Activated CD4-positive, alpha-beta T cell treated with anti-CD3 and anti-CD28 coated beads for 36 hours (primary cell): ENCODE data around the gene SPAST. TPM values are rescaled to one million over a fixed set of nuclear protein-coding genes. Genes with fewer than 3 reads are reported as not detected.
A peak's percentile ranks its signal among the peaks of the same experiment; 100 is the strongest.
"Not testable (repeated sequence)": the region's sequence is repeated elsewhere in the genome, so short reads cannot be mapped to it uniquely, and the experiment has no call there.

ENCODE experiments used
- ATAC-seq: fragments of 200-7000 bp; cut with Tn5 transposase; one replicate; pipeline ENCODE4 v1.10.0; 2021; ENCODE audit warnings: mild to moderate bottlenecking, moderate library complexity
- CTCF ChIA-PET: fragments of 350-600 bp; sonication (Branson Sonifier 250); formaldehyde crosslinking; loops from one replicate; lab custom pipeline; 2021; ENCODE audit warnings: antibody characterized with exemption; lab: Charles Lee
- POLR2A ChIA-PET: fragments of 350-600 bp; sonication (Branson Sonifier 250); formaldehyde crosslinking; loops from one replicate; lab custom pipeline; 2021; ENCODE audit warnings: antibody characterized with exemption, inconsistent platforms; lab: Charles Lee
- DNase-seq: peaks from one replicate; pipeline ENCODE4 v3.0.0-alpha.2; 2020
- H3K27ac Mint-ChIP-seq: one replicate; pipeline ENCODE4 v1.8.0; 2021; ENCODE audit warnings: mixed read lengths
- H3K27me3 Mint-ChIP-seq: one replicate; pipeline ENCODE4 v1.8.0; 2021; ENCODE audit warnings: mixed read lengths
- H3K36me3 Mint-ChIP-seq: one replicate; pipeline ENCODE4 v1.8.0; 2021; ENCODE audit warnings: low read depth, mixed read lengths
- H3K4me1 Mint-ChIP-seq: one replicate; pipeline ENCODE4 v1.8.0; 2021; ENCODE audit warnings: mixed read lengths
- H3K4me3 Mint-ChIP-seq: one replicate; pipeline ENCODE4 v1.8.0; 2021; ENCODE audit warnings: mild to moderate bottlenecking, moderate library complexity, mixed read lengths
- H3K9me3 Mint-ChIP-seq: one replicate; pipeline ENCODE4 v1.8.0; 2021; ENCODE audit warnings: low read depth, mixed read lengths
- intact Hi-C, 2 experiments: fragments of 100-400 bp; cut with DNase I in 1 of 2; cut with micrococcal nuclease in 1 of 2; formaldehyde crosslinking; loops; one replicate each; pipeline versions ENCODE4 v1.14.2 to v1.15.1; 2022 to 2024; cut with DNase I, micrococcal nuclease
- total RNA-seq, 2 experiments: library from RNA; stranded (reverse); gene quantifications; one replicate each; pipeline ENCODE4 v1.2.3, GENCODE V29; 2021

Gene SPAST
- total RNA-seq, 2 experiments from 2014 or later: 16.8 to 19.5 TPM

GRCh38 chr2:32128636-32129035 is 65.3 kb downstream of the SPAST start:
- Mint-ChIP-seq H3K9me3 (no peaks in the 10 kb centered on the region), H3K27me3 (no peaks in the 10 kb centered on the region), H3K4me3 (no peak overlapping the region), H3K36me3 (peaks cover 17% of the 10 kb centered on the region), H3K4me1 (no peaks in the 10 kb centered on the region), H3K27ac (no peak overlapping the region)
- DNase-seq (no peak), ATAC-seq (no peak)
- ChIA-PET POLR2A (no interaction called here), CTCF (interaction anchor here (1.0 kb wide), 1 partner anchor 30 kb away, joined by 3 read pairs; no protein-coding TSS in a partner anchor)
- intact Hi-C loops: no loop called here

GRCh38 chr2:32129086-32129485 is 65.7 kb downstream of the SPAST start:
- ChIA-PET POLR2A (no interaction called here), CTCF (interaction anchor here (1.0 kb wide), 1 partner anchor 30 kb away, joined by 3 read pairs; no protein-coding TSS in a partner anchor)
- intact Hi-C loops: no loop called here

GRCh38 chr2:32135409-32135808 is 72.1 kb downstream of the SPAST start:
- CTCF ChIA-PET: interaction anchor here (1.9 kb wide), 1 partner anchor 9 kb away, joined by 6 read pairs; no protein-coding TSS in a partner anchor
- H3K27ac Mint-ChIP-seq: no peak overlapping the region
- H3K9me3 Mint-ChIP-seq: no peaks in the 10 kb centered on the region
- H3K36me3 Mint-ChIP-seq: peaks cover 16% of the 10 kb centered on the region
- intact Hi-C loops: loop anchor here in 1 of 2 experiments (10.0 kb wide), 1 partner anchor 451 kb away; no protein-coding TSS in a partner anchor
- ATAC-seq (peak; percentile 64), DNase-seq (no peak)
- no peaks in the 10 kb centered on the region for H3K27me3 Mint-ChIP-seq
- POLR2A ChIA-PET: no interaction called here
- H3K4me3 Mint-ChIP-seq: no peak overlapping the region
- H3K4me1 Mint-ChIP-seq: no peaks in the 10 kb centered on the region

More at GRCh38 chr2:32129086-32129485, 65.7 kb downstream of the SPAST start:
- Mint-ChIP-seq H3K27me3 (no peaks in the 10 kb centered on the region), H3K27ac (no peak overlapping the region), H3K36me3 (peaks cover 16% of the 10 kb centered on the region), H3K9me3 (no peaks in the 10 kb centered on the region), H3K4me3 (no peak overlapping the region), H3K4me1 (no peaks in the 10 kb centered on the region)
- no peak for ATAC-seq
- no peak for DNase-seq

- Mint-ChIP-seq H3K27ac (no peak overlapping the region), H3K27me3 (no peaks in the 10 kb centered on the region), H3K4me3 (no peak overlapping the region), H3K36me3 (peaks cover 15% of the 10 kb centered on the region), H3K4me1 (no peaks in the 10 kb centered on the region), H3K9me3 (no peaks in the 10 kb centered on the region)
- no peak for DNase-seq
- ChIA-PET CTCF (interaction anchor here (0.7 to 1.9 kb wide), 2 partner anchors 10 to 147 kb away, joined by 3 to 6 read pairs; no protein-coding TSS in a partner anchor), POLR2A (no interaction called here)
- no peak for ATAC-seq
- intact Hi-C loops: loop anchor here in 1 of 2 experiments (10.0 kb wide), 1 partner anchor 451 kb away; no protein-coding TSS in a partner anchor
Observed at GRCh38 chr2:32136097-32136496, 72.7 kb downstream of the SPAST start.

- H3K4me3 Mint-ChIP-seq, H3K27me3 Mint-ChIP-seq, ATAC-seq, H3K27ac Mint-ChIP-seq, POLR2A ChIA-PET, CTCF ChIA-PET, H3K4me1 Mint-ChIP-seq, DNase-seq, intact Hi-C loops, H3K9me3 Mint-ChIP-seq: not testable (repeated sequence)
- peaks cover 14% of the 10 kb centered on the region for H3K36me3 Mint-ChIP-seq
Observed at GRCh38 chr2:32151544-32151943, 88.2 kb downstream of the SPAST start.

GRCh38 chr2:32159678-32160077 is 96.3 kb downstream of the SPAST start:
- Mint-ChIP-seq H3K27ac (no peak overlapping the region), H3K36me3 (peaks cover 17% of the 10 kb centered on the region), H3K9me3 (no peaks in the 10 kb centered on the region), H3K27me3 (no peaks in the 10 kb centered on the region), H3K4me1 (peaks cover 8% of the 10 kb centered on the region), H3K4me3 (no peak overlapping the region)
- DNase-seq: no peak
- no peak for ATAC-seq
- ChIA-PET POLR2A (no interaction called here), CTCF (no interaction called here)
- intact Hi-C loops: no loop called here

GRCh38 chr2:32161296-32161695 is 97.9 kb downstream of the SPAST start:
- Mint-ChIP-seq H3K9me3 (no peaks in the 10 kb centered on the region), H3K27me3 (no peaks in the 10 kb centered on the region), H3K36me3 (peaks cover 11% of the 10 kb centered on the region), H3K4me3 (no peak overlapping the region), H3K4me1 (peaks cover 9% of the 10 kb centered on the region), H3K27ac (no peak overlapping the region)
- CTCF ChIA-PET: no interaction called here
- intact Hi-C loops: no loop called here
- POLR2A ChIA-PET: no interaction called here
- ATAC-seq (no peak), DNase-seq (no peak)

- Mint-ChIP-seq H3K4me3 (peak overlapping the region; percentile 95), H3K36me3 (peaks cover 19% of the 10 kb centered on the region), H3K27ac (peak overlapping the region; percentile 66), H3K4me1 (peaks cover 30% of the 10 kb centered on the region)
- ATAC-seq, CTCF ChIA-PET, H3K27me3 Mint-ChIP-seq, H3K9me3 Mint-ChIP-seq, POLR2A ChIA-PET, DNase-seq: not testable (repeated sequence)
- intact Hi-C loops: loop anchor here in 1 of 2 experiments (2.0 kb wide), 1 partner anchor 101 kb away; the partner anchor contains the start of gene SPAST
Observed at GRCh38 chr2:32164254-32164653, 100.9 kb downstream of the SPAST start.

GRCh38 chr2:32165027-32165347 is 101.6 kb downstream of the SPAST start:
- ATAC-seq: peak; percentile 35
- not testable (repeated sequence) for H3K27me3 Mint-ChIP-seq, DNase-seq, H3K9me3 Mint-ChIP-seq
- POLR2A ChIA-PET: interaction anchor here (0.9 to 1.4 kb wide), 4 partner anchors 102 to 190 kb away, joined by 3 to 12 read pairs (median 6); partner anchors contain the start of genes DPY30, MEMO1 and SPAST
- CTCF ChIA-PET: interaction anchor here (1.4 kb wide), 1 partner anchor 101 kb away, joined by 6 read pairs; the partner anchor contains the start of gene SPAST
- Mint-ChIP-seq H3K4me3 (peak overlapping the region; percentile 95), H3K4me1 (peaks cover 30% of the 10 kb centered on the region), H3K27ac (peak overlapping the region; percentile 99), H3K36me3 (peaks cover 15% of the 10 kb centered on the region)
- intact Hi-C loops: loop anchor here (1.0 to 5.0 kb wide), 9 partner anchors 102 to 463 kb away; partner anchors contain the start of genes SPAST (in 2 of the 2), YIPF4 (in 2 of the 2), BIRC6 (in 1 of the 2) and DPY30 (in 1 of the 2)

GRCh38 chr2:32166115-32166574 is 102.8 kb downstream of the SPAST start:
- H3K36me3 Mint-ChIP-seq: peaks cover 21% of the 10 kb centered on the region
- ChIA-PET CTCF (interaction anchor here (0.6 to 1.4 kb wide), 4 partner anchors 39 to 1042 kb away, joined by 3 to 6 read pairs (median 3); partner anchors contain the start of gene SPAST), POLR2A (interaction anchor here (0.6 to 1.4 kb wide), 6 partner anchors 23 to 191 kb away, joined by 3 to 12 read pairs (median 4); partner anchors contain the start of genes DPY30 and MEMO1)
- H3K4me1 Mint-ChIP-seq: peaks cover 34% of the 10 kb centered on the region
- no peaks in the 10 kb centered on the region for H3K27me3 Mint-ChIP-seq
- intact Hi-C loops: loop anchor here in 1 of 2 experiments (2.0 to 5.0 kb wide), 3 partner anchors 111 to 191 kb away; partner anchors contain the start of genes BIRC6 and YIPF4
- DNase-seq (no peak), ATAC-seq (no peak)
- H3K27ac Mint-ChIP-seq: peak overlapping the region; percentile 99
- peak overlapping the region; percentile 95 for H3K4me3 Mint-ChIP-seq
- H3K9me3 Mint-ChIP-seq: no peaks in the 10 kb centered on the region

GRCh38 chr2:32168513-32168912 is 105.2 kb downstream of the SPAST start:
- intact Hi-C loops: loop anchor here in 1 of 2 experiments (5.0 kb wide), 2 partner anchors 109 to 161 kb away; partner anchors contain the start of gene YIPF4

More at GRCh38 chr2:32168513-32168912, 105.2 kb downstream of the SPAST start:
- H3K36me3 Mint-ChIP-seq: peaks cover 38% of the 10 kb centered on the region
- H3K4me3 Mint-ChIP-seq: no peak overlapping the region
- H3K27ac Mint-ChIP-seq: peak overlapping the region; percentile 38
- peaks cover 39% of the 10 kb centered on the region for H3K4me1 Mint-ChIP-seq
- DNase-seq: no peak
- no peaks in the 10 kb centered on the region for H3K9me3 Mint-ChIP-seq
- ChIA-PET POLR2A (no interaction called here), CTCF (interaction anchor here (0.5 kb wide), 1 partner anchor 265 kb away, joined by 3 read pairs; no protein-coding TSS in a partner anchor)
- no peaks in the 10 kb centered on the region for H3K27me3 Mint-ChIP-seq
- no peak for ATAC-seq
